B cell (primary cell): ENCODE results near the gene WTIP.

Source experiments
- CTCF ChIP-seq: fragments of 200-600 bp; IDR thresholded peaks from one replicate; pipeline ENCODE4 v1.8.0; 2022; ENCODE audit warnings: antibody characterized with exemption, mild to moderate bottlenecking
- EZH2 ChIP-seq: IDR thresholded peaks from 2 replicates; pipeline ENCODE4 v1.6.1; 2012; ENCODE audit warnings: borderline replicate concordance, low read depth, mild to moderate bottlenecking, moderate library complexity, low read length; ENCODE audit not compliant: insufficient read depth, poor library complexity, severe bottlenecking

- TF ChIP-seq CTCF: no peak
- no peak for TF ChIP-seq EZH2
Observed at GRCh38 chr19:34506026-34506370, 24.4 kb downstream of the WTIP start.
